Sigmoid colon (tissue), 4 donors: ENCODE measurements around the gene STARD13.

Experiments used
- EP300 ChIP-seq, 4 donors: sonication (generic); formaldehyde crosslinking; IDR thresholded peaks; one replicate each; pipeline ENCODE4 v1.6.1; 2017; ENCODE audit warnings: antibody characterized with exemption in 4 of 4
- POLR2A ChIP-seq, 2 donors: fragments of 450-650 bp; IDR thresholded peaks; one replicate each; pipeline ENCODE4 v1.6.1; 2016; ENCODE audit warnings: antibody characterized with exemption in 2 of 2, mild to moderate bottlenecking in 2 of 2, moderate library complexity in 2 of 2
- POLR2AphosphoS5 ChIP-seq, 4 donors: sonication (generic); formaldehyde crosslinking; IDR thresholded peaks; one replicate each; pipeline ENCODE4 v1.6.1; 2017; ENCODE audit warnings: antibody characterized with exemption in 4 of 4
- TF ChIP-seq, protein P1 (sequence below), 4 experiments: fragments of 450-650 bp in 3 of 4; fragments of 200-600 bp in 1 of 4; IDR thresholded peaks; one replicate each; pipeline ENCODE4 v1.5.1; 2016 to 2019; ENCODE audit warnings: antibody characterized with exemption in 4 of 4, mild to moderate bottlenecking in 3 of 4, moderate library complexity in 2 of 4

DNA sequence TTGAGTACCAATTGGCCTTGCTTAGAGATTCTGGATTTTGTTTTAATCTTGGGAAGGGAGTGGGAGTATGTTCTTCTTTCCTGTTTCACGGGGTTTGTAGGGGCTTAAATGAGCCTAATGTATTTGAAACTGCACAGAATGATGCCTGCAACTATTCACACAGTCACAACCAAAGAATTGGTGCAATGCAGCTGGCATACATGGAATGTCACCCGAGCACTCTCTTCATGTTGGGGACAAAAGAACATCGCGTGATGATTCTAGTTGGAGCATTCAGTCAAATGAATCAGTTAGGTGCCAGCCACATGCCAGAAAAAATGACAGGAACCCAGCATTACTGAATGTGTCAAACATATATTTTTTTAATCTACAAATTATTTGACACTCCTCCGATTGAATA is 22.1 kb downstream of the STARD13 start:
- TF ChIP-seq, protein P1, sequence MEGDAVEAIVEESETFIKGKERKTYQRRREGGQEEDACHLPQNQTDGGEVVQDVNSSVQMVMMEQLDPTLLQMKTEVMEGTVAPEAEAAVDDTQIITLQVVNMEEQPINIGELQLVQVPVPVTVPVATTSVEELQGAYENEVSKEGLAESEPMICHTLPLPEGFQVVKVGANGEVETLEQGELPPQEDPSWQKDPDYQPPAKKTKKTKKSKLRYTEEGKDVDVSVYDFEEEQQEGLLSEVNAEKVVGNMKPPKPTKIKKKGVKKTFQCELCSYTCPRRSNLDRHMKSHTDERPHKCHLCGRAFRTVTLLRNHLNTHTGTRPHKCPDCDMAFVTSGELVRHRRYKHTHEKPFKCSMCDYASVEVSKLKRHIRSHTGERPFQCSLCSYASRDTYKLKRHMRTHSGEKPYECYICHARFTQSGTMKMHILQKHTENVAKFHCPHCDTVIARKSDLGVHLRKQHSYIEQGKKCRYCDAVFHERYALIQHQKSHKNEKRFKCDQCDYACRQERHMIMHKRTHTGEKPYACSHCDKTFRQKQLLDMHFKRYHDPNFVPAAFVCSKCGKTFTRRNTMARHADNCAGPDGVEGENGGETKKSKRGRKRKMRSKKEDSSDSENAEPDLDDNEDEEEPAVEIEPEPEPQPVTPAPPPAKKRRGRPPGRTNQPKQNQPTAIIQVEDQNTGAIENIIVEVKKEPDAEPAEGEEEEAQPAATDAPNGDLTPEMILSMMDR (IDR thresholded peaks at IDR 0.05): no peak
- TF ChIP-seq POLR2AphosphoS5 (IDR thresholded peaks at IDR 0.05) (no peak), POLR2A (IDR thresholded peaks at IDR 0.05) (no peak), EP300 (IDR thresholded peaks at IDR 0.05) (no peak)
